GM19468 (cell line): ENCODE measurements around the gene GBF1.

Source experiments
- ATAC-seq: cut with Tn5 transposase; IDR thresholded peaks from one replicate; pipeline ENCODE4 v1.9.1; 2021; ENCODE audit warnings: mild to moderate bottlenecking, moderate library complexity, moderate number of reproducible peaks; ENCODE audit not compliant: unreplicated experiment; ENCODE audit errors: extremely low read depth

GBF1 gene

DNA sequence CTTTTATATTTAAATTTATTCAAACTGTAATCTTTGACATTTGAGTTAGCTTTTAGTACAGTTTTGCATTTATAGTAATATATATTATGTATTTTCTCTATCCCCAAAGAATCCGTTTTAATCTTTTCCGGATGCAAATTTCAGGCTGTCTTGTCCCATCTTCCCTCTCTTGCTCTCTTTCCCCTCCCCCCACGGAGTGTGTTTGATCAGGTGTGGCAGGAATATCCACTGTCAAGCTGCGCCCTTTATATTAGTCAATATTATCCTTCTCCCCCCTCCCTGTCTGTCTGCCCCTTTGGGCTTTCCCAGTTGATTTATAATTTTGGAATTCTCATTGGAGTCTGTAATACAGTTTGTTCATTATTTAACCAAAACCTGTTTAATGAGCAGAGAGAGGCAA is 19.0 kb downstream of the GBF1 start:
- no peak for ATAC-seq

DNA sequence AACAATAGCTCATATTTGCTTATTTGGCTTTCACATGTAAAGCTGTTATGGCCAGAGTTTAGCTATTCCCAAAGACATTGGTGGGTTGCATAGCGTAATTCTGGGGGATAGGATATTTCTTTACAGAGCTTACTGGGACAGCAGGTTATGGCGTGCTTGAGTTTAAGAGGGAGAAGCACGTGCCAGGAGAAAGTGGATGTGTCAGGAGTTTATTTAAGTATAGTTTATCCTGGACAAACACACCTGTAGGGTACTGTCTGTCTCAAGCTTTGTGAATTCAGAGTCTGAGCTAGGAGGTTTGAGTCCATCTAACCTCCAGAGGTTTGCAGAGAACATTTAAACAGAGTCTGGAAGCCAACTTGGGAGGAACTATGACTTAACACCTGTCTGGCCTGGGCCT is 21.3 kb downstream of the GBF1 start:
- no peak for ATAC-seq

DNA sequence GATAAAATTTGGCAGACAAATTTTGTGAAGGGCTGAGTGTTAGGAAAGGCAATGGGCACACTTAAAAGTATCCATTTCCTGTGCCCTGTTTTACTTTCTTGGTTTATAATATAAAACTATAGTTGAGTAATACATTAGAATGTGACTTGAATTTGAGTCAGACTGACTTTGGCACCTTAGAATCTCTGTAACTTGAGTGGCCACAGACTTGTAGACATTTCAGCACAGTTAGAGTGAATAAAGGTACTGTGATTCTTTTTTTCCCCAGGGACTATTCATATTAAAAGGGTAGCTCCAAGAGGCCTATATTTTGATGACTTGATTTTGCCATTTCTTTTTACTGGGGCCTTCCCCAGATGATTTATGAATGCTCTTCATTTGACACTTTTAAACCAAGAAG is 22.4 kb downstream of the GBF1 start:
- no peak for ATAC-seq

DNA sequence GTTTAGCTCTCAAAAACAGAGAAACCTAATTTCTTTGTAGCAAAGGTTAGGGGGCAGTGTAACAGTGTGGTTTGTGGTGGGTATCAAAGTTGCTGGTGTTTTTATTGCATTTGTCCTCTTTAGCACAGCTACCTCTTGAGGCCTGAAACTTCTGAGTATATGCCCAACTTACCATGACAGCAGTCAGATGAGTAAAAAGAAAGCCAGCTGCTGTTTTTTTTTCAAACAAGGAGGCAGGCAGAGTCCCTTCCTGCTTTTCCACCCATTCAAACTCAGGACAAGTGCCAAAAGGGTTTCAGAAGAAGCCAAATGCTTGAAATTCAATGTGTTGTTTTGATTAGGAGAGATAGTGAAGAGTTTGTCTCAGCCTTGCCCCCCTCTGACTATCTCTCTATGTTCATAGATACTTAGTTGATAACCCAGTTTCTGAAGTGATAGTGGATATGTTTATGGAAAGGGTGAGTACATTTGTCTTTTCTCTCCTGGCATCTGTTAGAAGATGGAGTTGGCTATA is 23.1 kb downstream of the GBF1 start:
- ATAC-seq, result no peak

DNA sequence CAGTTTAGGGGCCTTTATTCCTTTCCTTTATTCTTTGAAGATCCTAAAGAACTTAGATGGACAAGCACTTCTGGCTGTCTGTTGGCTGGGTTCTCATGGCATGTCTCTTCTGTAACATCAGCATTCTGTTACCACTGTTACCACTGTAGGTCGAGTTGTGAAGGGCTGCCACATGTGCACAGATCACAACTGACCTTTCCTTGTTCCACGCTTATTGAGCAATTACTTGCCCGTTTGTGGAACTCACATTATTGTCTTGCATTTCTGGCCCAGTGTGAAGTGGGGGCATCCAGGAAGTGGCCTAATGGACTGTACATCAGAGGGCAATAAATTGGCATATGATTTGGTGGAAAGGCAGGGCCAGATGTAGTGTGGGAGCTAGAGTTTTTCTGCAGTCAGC is 23.7 kb downstream of the GBF1 start:
- no peak for ATAC-seq

DNA sequence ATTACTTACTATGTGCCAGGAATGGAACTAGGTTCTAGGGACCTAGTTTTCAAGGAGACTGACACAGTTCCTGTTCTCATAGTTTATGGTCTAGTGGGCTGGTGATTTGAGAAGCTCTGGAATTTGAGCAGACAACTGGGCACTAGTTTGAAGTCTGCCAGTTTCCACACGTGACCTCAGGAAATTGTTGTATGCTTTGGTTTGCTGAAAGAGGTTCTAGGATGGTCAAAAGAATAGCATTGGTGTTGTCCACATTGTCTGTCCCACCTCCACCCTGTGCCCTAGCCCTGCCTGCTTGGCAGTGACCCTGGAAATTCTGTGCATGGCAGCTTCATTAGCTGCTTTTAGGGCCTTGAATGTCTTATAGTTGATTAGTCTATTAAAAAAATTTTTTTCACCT is 28.7 kb downstream of the GBF1 start:
- ATAC-seq, result no peak

DNA sequence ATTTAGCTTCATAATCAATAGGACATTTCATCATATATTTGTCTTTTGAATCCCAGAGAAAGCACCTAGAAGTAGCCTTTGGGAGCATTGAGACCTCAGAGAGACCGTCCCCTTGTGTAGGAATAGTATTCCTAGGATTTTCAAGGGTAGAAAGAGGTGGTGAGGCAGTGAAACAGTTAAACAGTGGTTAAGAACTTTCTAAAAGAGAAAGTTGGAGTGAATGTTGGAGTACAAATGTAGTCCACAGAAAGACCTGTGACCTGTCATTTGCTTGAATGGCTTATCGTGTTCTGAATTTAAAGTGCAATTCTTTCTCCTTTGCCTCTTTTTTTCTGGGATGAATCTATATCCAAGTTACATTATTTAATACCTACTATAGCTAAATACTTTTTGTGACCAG is 30.0 kb downstream of the GBF1 start:
- ATAC-seq, result no peak

DNA sequence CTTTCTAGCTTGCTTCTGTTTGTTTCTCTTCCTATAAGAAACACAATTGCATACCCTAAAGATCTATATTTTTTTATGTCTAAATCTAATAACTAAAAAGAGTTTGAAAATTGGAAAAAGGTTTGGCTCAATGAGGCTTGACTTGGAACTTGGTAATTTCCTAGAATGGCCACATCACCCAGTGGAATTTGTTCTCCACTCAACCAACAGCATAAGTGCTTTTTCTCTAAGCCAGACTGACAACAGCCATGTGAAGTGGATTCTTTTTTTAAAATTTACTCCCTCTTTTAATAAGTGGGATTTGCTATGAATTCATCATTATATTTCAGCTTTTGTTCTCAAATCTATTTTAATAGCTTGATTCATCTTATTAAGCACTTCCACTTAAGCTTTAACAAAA is 33.8 kb downstream of the GBF1 start:
- ATAC-seq, result no peak

DNA sequence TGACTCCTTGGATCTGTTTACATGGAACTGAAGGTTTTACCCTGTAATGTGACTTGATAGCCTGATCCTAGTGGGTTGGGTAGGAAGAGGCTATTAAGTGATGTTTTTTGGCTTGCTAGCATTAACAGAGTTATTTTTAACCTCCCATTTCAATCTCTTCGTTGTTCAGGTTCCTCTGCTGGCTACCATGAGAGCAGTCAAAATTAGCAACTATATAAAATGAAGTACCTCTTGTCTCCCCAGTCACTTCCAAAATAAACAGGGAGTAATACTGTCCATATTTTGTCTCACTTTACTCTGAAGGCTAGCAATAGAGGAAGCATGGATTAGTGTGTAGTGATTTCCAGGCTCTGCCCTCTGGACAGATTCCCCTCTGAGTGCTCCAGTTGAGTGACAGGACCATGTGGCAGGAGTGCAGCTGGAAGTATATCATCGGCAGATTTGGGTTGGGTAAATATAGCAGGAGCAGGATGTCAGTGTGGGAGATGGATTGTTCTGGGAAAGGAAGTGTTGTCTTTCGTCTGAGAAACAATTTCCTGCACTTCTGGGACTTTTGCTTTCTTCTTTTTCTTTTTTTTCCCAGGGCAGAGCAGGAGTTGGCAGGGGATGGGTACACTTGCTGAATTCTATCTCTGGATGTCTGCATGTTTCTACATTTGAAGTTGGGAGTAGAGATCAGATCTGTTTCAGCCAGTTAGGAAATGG is 35.2 kb downstream of the GBF1 start:
- no peak for ATAC-seq

DNA sequence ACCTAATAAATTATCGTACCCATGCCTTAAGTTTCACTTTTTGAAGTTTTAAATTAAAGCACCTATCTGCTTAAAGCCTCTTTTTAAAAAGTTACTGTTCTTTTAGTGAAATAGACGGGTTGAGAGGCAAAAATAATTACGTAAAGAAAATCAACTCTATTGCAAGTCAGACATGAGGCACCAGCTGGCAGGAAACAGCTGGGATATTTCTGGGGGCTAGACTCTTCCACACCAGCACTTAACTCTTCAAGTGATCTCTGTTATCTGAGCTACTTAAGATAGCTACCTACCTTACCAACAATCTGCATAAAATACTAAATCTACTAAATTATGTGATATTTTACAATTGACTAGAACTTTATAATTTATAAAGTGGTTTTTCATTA is 35.8 kb downstream of the GBF1 start:
- no peak for ATAC-seq

DNA sequence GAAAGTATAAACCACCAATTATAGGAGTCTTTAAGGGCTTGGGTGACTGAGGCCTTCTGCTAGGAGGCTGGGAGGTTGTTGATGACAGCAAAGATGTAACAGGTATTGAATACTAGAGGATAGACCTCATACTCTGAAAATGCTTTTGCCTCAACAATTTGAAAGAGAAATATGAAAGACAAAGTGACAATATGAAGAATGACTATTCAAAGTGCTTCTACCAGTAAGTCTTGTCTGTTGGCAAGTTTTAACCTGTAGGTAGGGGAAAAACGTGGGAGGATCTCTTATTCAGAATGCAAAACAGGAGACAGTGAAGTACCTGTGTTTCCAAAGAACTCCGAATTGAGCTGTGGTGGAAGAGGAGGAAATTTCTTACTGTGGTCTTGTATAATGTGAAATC is 38.2 kb downstream of the GBF1 start:
- ATAC-seq, result no peak

DNA sequence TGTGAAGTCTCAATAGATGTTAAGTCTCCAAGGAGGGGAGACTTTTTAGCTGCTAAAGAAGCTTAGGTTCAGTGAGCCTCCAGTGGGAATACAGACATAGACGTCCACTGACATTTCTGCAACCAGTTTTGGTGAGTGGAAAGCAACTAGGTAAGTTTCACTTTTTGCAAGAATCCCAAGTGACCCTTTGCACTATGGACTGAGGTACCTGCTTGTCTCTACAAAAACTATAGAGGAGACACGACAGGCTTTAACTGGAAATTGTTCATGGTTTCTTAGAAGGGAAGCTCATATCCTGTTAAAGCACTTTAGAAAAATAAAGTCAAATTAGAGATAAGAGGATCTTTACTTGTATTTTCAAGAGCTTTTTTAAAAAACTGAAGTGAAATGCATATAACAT is 38.6 kb downstream of the GBF1 start:
- ATAC-seq, result no peak

DNA sequence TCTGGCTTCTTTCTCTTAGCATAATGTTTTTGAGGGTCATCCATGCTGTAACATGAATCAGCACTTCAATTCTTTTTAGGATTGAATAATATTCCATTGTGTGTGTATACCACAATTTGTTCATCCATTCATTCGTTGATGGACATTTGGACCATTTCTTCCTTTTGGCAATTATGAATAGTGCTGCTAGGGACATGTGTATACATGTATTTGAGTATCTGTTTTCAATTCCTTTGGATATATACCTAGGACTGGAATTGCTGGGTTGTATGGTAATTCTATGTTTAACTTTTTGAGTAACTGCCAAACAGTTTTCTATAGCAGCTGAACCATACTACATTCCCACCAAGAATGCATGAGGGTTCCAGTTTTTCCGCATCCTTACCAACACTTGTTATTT is 39.2 kb downstream of the GBF1 start:
- ATAC-seq, result no peak

DNA sequence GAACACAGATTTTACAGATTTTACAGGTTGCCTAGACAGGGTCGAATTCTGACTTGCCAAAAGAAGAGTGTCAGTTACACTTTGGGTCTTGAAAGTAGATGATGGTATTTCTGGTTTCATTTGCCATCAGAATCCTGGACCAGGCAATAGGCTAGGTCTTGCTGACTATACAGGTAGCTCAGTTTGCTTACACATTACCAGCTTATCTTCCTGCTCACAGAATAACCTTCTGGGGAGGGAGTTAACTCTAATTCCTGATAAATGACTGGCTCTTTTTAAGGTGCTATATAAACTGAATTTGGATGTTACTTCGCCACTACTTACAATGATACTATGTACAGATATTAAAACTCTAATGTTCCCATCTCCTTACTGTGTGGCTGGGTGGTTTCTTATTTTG is 39.8 kb downstream of the GBF1 start:
- ATAC-seq, result no peak

DNA sequence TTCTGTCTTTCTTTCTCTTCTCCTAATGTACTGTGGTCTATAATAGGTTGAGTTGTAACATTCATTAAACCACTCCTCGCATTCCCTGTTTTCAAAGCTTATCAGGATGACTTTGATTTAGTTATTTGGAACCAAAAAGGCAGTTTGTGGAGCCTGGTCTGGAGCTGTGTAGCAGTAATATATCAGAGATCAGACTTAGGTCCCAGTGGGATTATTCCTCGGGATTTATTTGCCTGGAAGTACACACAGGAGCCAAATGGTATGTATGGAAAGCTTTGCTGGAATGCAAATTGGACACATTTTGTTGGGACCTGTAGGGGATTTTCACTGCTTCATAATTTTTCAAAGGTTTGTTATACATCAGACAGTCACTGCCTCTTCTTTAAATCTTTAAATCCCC is 40.9 kb downstream of the GBF1 start:
- no peak for ATAC-seq

DNA sequence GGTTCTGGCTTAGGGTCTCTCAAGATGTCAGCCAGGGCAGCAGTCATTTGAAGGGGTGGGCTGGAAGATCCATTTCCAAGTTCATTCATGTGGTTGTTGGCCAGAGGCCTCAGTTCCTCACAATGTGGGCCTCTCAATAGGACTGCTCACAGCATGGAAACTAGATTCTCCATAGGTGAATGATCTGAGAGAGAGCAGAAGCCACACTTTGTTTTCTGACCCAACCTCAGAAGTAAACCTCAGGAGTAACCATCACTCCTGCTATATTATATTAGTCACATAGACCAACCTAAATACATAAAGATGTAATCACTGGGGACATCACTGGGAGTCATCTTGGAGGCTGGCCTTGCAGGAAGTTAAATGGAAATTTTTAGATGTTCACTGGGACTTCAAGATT is 42.2 kb downstream of the GBF1 start:
- no peak for ATAC-seq

DNA sequence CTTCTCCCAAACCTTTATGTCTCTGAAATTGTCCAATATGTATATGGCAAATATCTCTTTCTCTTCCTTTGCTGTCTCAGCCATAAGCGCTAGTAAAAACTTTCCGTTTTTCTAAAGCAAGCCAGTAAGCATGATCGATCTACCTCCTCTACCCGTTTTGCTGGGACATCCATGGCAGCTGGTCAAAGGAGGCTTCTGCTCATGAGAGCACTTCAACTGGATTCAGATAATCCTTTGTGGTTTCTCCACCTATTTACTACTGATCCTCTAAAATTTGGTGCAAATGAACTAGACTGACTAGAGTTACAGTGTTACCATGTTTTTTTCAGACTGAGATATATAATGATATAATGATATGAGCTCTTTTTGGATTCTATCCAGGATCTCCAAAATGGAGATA is 42.7 kb downstream of the GBF1 start:
- no peak for ATAC-seq

DNA sequence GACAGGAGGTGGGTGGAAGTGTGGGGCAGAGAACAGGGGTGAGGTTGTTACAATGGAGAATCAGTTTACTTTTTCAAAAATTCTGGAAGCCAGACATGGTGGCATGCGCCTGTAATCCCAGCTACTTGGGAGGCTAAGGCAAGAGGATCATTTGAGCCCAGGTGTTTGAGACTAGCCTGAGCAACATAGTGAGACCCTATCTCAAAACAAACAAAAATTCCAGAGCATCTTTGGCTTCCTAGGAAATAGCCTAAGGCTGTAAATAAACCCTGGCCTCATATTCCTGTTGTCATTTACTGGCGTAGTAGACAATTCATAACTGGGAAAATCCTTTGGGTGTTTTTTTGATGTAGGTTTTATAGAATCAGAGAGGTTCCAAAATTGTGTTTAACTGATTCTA is 44.0 kb downstream of the GBF1 start:
- no peak for ATAC-seq

DNA sequence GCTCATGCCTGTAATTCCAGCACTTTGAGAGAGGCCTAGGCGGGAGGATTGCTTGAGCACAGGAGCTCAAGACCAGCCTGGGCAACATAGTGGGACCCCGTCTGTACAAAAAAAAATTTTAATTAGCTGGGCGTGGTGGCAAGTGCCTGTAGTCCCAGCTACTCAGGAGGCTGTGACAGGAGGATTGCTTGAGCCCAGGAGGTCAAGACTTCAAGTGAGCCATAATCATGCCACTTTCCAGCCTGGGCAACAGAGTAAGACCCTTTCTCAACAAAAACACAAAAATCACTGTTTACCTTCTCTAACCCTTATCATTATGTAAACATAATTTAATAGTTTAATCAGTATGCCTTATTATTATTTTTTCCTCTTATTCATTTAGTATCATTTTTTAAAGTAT is 44.5 kb downstream of the GBF1 start:
- no peak for ATAC-seq

DNA sequence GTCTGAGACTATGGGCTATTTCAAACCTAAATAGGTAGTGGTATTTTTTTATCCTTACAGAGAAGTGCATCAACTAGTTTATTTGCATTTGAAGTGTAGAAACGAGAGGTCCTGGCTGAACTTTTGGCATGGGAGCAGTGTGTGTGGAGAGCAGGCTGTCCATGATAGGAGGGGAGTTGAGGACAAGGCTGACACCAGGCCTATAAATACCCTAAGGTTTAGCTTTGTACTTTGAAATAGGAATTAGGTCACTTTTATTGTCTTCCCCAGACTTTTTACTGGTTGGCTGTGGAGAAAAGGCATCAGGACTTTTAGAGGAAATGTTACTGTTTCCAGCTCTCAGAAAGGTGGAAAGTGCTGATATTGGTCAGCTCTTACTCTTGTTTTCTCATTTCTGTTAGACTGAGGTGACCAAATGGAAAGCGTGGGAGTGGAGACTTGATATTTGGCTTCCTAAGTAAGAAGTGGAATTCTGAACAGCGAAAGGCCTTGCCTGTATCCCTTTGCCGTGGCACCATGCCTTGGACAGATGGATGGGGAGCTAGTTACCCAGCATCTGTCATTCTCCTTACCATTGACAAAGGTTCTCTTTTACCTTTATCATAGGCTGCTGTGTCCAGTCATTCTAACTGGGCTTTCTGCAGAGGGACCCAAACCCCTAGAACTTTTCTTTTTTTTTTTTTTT is 46.0 kb downstream of the GBF1 start:
- ATAC-seq, result no peak

DNA sequence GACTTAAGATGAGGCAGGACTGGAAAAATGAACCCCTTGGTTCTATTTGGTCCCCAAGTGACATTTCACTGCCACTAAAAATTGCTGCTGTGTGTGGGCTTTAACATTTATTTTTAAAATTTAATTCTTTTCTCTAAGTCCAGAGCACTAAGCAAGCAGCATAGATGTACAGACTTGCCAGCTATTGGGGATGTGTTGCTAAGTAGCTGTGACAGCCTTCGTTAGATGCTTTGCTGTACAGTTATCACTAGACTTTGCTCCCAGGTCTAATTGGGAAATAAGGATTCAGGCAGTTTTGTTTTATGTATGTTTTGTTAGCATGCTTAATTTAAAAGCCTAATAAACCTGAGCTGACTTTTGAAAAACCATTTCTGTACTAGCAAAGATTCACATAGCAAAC is 51.8 kb downstream of the GBF1 start:
- ATAC-seq, result no peak

DNA sequence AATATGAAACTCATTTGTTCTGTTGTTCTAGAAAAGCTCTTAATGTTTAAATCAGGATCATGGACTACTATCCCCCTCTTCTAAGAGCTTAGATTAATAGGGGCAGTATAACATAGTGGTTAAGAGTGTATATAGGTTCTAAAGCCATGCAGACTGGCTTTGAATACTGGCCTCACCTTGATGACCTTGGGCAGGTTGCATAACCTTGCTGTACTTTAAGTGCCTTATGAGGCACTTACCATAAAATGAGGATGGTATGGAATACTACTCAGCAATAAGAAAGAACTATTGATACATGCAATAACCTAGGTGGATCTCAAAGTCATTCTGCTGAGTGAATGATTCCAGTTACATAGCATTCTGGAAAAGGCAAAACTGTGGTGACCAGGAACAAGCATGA is 53.6 kb downstream of the GBF1 start:
- ATAC-seq, result no peak
